Measurements from ENCODE around the gene KRT71. TPM values are rescaled to one million over a fixed set of nuclear protein-coding genes. Genes with fewer than 3 reads are reported as not detected.

The KRT71 gene
- total RNA-seq, 1 donor from 2014 or later: not detected

DNA sequence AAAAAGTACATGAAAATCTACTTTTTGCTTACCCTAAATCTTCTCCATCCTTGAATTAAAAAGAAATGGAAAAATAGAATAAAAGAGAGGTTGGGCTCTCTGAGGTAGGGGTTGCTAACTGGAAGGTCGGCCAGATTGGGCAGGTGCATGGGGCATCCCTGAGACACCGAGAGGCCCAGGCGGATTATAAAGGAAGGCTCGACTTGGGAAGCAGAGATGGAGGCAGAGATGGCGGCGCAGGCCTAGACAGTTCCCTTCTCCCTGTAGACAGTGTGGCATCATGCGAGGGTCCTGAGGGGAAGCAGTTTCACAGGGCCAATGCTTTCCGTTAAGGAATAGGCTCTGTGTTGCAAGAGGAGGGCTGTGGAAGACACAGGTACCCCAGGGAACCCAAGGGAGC lies 24.4 kb upstream of the KRT71 start:
- H3K27me3 Mint-ChIP-seq: peaks cover 53% of the 10 kb centered on the region
- no peak overlapping the region for H3K4me3 Mint-ChIP-seq (ENCODE audit: low read depth)
- no peak for DNase-seq (ENCODE audit: low spot score, unreplicated experiment)
- no peak overlapping the region for H3K27ac Mint-ChIP-seq
- no peaks in the 10 kb centered on the region for H3K4me1 Mint-ChIP-seq (ENCODE audit: low read depth)
- H3K36me3 Mint-ChIP-seq (ENCODE audit: insufficient read depth): no peaks in the 10 kb centered on the region
- TF ChIP-seq, protein P1, sequence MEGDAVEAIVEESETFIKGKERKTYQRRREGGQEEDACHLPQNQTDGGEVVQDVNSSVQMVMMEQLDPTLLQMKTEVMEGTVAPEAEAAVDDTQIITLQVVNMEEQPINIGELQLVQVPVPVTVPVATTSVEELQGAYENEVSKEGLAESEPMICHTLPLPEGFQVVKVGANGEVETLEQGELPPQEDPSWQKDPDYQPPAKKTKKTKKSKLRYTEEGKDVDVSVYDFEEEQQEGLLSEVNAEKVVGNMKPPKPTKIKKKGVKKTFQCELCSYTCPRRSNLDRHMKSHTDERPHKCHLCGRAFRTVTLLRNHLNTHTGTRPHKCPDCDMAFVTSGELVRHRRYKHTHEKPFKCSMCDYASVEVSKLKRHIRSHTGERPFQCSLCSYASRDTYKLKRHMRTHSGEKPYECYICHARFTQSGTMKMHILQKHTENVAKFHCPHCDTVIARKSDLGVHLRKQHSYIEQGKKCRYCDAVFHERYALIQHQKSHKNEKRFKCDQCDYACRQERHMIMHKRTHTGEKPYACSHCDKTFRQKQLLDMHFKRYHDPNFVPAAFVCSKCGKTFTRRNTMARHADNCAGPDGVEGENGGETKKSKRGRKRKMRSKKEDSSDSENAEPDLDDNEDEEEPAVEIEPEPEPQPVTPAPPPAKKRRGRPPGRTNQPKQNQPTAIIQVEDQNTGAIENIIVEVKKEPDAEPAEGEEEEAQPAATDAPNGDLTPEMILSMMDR (IDR thresholded peaks at IDR 0.05; ENCODE audit: unreplicated experiment): no peak
- H3K9me3 Mint-ChIP-seq (ENCODE audit: low read depth): no peaks in the 10 kb centered on the region

DNA sequence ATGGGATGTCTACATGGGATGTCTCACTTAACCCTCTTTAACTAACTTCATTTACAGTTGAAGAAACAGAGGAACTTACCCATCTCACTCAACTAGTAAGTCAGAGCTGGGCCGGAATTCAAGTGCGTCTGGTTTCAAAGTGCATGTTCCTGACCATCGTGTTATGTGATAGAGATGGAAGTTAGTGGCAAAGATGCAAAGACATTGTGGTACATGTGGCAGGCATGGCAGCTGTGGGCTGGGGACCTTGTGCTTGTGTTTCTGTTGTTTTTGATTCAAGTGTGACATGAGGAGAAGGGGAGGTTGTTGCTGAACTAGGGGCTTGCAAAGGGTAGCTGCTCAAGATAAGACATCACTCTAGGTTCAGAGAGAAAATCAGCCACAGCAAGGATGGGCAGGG lies 23.0 kb upstream of the KRT71 start:
- no peak for DNase-seq (ENCODE audit: low spot score, unreplicated experiment)
- no peak overlapping the region for H3K27ac Mint-ChIP-seq
- no peaks in the 10 kb centered on the region for H3K4me1 Mint-ChIP-seq (ENCODE audit: low read depth)
- H3K36me3 Mint-ChIP-seq (ENCODE audit: insufficient read depth): no peaks in the 10 kb centered on the region
- TF ChIP-seq, protein P1 (IDR thresholded peaks at IDR 0.05; ENCODE audit: unreplicated experiment): no peak
- peaks cover 48% of the 10 kb centered on the region for H3K27me3 Mint-ChIP-seq
- H3K9me3 Mint-ChIP-seq (ENCODE audit: low read depth): no peaks in the 10 kb centered on the region
- H3K4me3 Mint-ChIP-seq (ENCODE audit: low read depth): no peak overlapping the region

DNA sequence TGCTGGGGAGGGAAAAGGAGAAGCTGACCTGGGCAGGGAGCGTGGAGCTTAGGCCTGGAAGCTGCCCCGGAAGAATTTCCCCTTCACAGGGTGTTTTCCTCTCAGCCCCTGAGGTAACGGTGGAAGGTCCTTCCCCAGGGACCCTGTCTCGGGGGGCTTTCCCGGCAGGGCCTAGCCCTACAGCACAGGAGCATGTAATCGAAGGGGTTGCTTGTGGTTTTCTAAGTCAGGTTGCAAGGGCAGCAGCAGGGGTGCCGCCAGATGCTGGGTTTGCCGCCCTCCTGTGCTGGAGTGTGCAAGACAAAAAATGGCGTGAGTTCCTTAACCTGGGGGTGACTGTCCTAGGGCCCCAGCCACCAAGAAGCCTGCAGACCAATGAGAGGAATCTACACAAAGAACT lies 22.3 kb upstream of the KRT71 start:
- Mint-ChIP-seq H3K27ac (no peak overlapping the region), H3K4me1 (ENCODE audit: low read depth) (no peaks in the 10 kb centered on the region), H3K27me3 (peaks cover 48% of the 10 kb centered on the region), H3K4me3 (ENCODE audit: low read depth) (no peak overlapping the region), H3K9me3 (ENCODE audit: low read depth) (no peaks in the 10 kb centered on the region), H3K36me3 (ENCODE audit: insufficient read depth) (no peaks in the 10 kb centered on the region)
- TF ChIP-seq, protein P1 (IDR thresholded peaks at IDR 0.05; ENCODE audit: unreplicated experiment): no peak
- DNase-seq (ENCODE audit: low spot score, unreplicated experiment): no peak

GRCh38 chr12:52573743-52574142 lies 20.8 kb upstream of the KRT71 start, which contains the start of gene KRT74:
Gene KRT74, minus strand, starts transcription at chr12:52573843. Its CDS starts 66 bp downstream, at chr12:52573777.
- no peaks in the 10 kb centered on the region for H3K9me3 Mint-ChIP-seq (ENCODE audit: low read depth)
- H3K4me1 Mint-ChIP-seq (ENCODE audit: low read depth): no peaks in the 10 kb centered on the region
- H3K27ac Mint-ChIP-seq: no peak within 1 kb of the TSS
- H3K27me3 Mint-ChIP-seq: peaks cover 43% of the 10 kb centered on the region
- no peak within 1 kb of the TSS for H3K4me3 Mint-ChIP-seq (ENCODE audit: low read depth)
- no peak for DNase-seq (ENCODE audit: low spot score, unreplicated experiment)
- H3K36me3 Mint-ChIP-seq (ENCODE audit: insufficient read depth): no peaks in the 10 kb centered on the region
- TF ChIP-seq, protein P1 (IDR thresholded peaks at IDR 0.05; ENCODE audit: unreplicated experiment): no peak

GRCh38 chr12:52573306-52573705 lies 20.4 kb upstream of the KRT71 start:
- H3K36me3 Mint-ChIP-seq (ENCODE audit: insufficient read depth): no peaks in the 10 kb centered on the region

More at GRCh38 chr12:52573306-52573705, 20.4 kb upstream of the KRT71 start:
- no peaks in the 10 kb centered on the region for H3K9me3 Mint-ChIP-seq (ENCODE audit: low read depth)
- DNase-seq (ENCODE audit: low spot score, unreplicated experiment): no peak
- TF ChIP-seq, protein P1 (IDR thresholded peaks at IDR 0.05; ENCODE audit: unreplicated experiment): no peak
- no peak overlapping the region for H3K4me3 Mint-ChIP-seq (ENCODE audit: low read depth)
- H3K27me3 Mint-ChIP-seq: peaks cover 42% of the 10 kb centered on the region
- no peak overlapping the region for H3K27ac Mint-ChIP-seq
- H3K4me1 Mint-ChIP-seq (ENCODE audit: low read depth): no peaks in the 10 kb centered on the region

All from progenitor cell of endocrine pancreas (in vitro differentiated cells).